Measurements from ENCODE around the gene ZCCHC18. TPM values are rescaled to one million over a fixed set of nuclear protein-coding genes. Genes with fewer than 3 reads are reported as not detected.
A peak's percentile ranks its signal among the peaks of the same experiment; 100 is the strongest.

The ZCCHC18 gene
- total RNA-seq, 2 donors from 2014 or later = 0.43 TPM; not detected in 1

GRCh38 chrX:104136241-104137019 is 24.1 kb downstream of the ZCCHC18 start:
- TF ChIP-seq CTCF (IDR thresholded peaks at IDR 0.05) = peak; percentile 67 to 86
- Histone ChIP-seq H3K36me3 (no peaks in the 10 kb centered on the region), H3K9me3 (no peaks in the 10 kb centered on the region), H3K27me3 (no peaks in the 10 kb centered on the region), H3K27ac (peak overlapping the region in 1 of 2 donors; percentile 60), H3K4me1 (peaks cover 2 to 8% of the 10 kb centered on the region in 2 donors), H3K4me3 (peak overlapping the region; percentile 34 to 40)
- peak; percentile 77 for DNase-seq (ENCODE audit: low spot score)

GRCh38 chrX:104137496-104137895 is 25.2 kb downstream of the ZCCHC18 start:
- no peaks in the 10 kb centered on the region for H3K36me3 ChIP-seq
- H3K4me1 ChIP-seq = peaks cover 2 to 8% of the 10 kb centered on the region in 2 donors
- H3K27me3 ChIP-seq = no peaks in the 10 kb centered on the region
- no peaks in the 10 kb centered on the region for H3K9me3 ChIP-seq
- DNase-seq (ENCODE audit: low spot score) = no peak
- H3K27ac ChIP-seq = no peak overlapping the region
- no peak for TF ChIP-seq CTCF (IDR thresholded peaks at IDR 0.05)
- H3K4me3 ChIP-seq = no peak overlapping the region

GRCh38 chrX:104141087-104141760 is 28.9 kb downstream of the ZCCHC18 start:
- H3K4me3 ChIP-seq = no peak overlapping the region
- peaks cover under 1 to 4% of the 10 kb centered on the region in 2 donors for H3K4me1 ChIP-seq
- H3K36me3 ChIP-seq = no peaks in the 10 kb centered on the region
- no peak for TF ChIP-seq CTCF (IDR thresholded peaks at IDR 0.05)
- no peaks in the 10 kb centered on the region for H3K9me3 ChIP-seq
- no peaks in the 10 kb centered on the region for H3K27me3 ChIP-seq
- DNase-seq (ENCODE audit: low spot score) = no peak
- no peak overlapping the region for H3K27ac ChIP-seq

GRCh38 chrX:104151037-104151436 is 38.7 kb downstream of the ZCCHC18 start:
- Histone ChIP-seq H3K9me3 (no peaks in the 10 kb centered on the region), H3K4me3 (no peak overlapping the region), H3K27ac (no peak overlapping the region), H3K4me1 (peaks cover 0 to 5% of the 10 kb centered on the region in 2 donors), H3K36me3 (no peaks in the 10 kb centered on the region), H3K27me3 (no peaks in the 10 kb centered on the region)
- TF ChIP-seq CTCF (IDR thresholded peaks at IDR 0.05) = no peak
- DNase-seq (ENCODE audit: low spot score) = no peak

GRCh38 chrX:104156630-104157529 is 44.6 kb downstream of the ZCCHC18 start, which contains the start of gene SLC25A53:
Gene SLC25A53 (minus strand): TSS chrX:104157009. CDS start chrX:104105257, 51,752 bp downstream.
- no peak for TF ChIP-seq CTCF (IDR thresholded peaks at IDR 0.05)
- peaks cover 0 to 5% of the 10 kb centered on the region in 2 donors for H3K4me1 ChIP-seq
- no peaks in the 10 kb centered on the region for H3K27me3 ChIP-seq
- H3K4me3 ChIP-seq = peak within 1 kb of the TSS; percentile 56
- DNase-seq (ENCODE audit: low spot score) = peak; percentile 75
- peak within 1 kb of the TSS; percentile 85 to 86 for H3K27ac ChIP-seq
- no peaks in the 10 kb centered on the region for H3K36me3 ChIP-seq
- H3K9me3 ChIP-seq = no peaks in the 10 kb centered on the region

Data from right atrium auricular region (tissue), 2 donors.